IPS-11a (cell line): Measurements from ENCODE around the gene ATN1.

Source experiments
- H3K4me3 ChIP-seq: one replicate; pipeline ENCODE4 v1.5.1; 2013; ENCODE audit warnings: low read depth, low read length, control low read depth

ATN1 gene

DNA sequence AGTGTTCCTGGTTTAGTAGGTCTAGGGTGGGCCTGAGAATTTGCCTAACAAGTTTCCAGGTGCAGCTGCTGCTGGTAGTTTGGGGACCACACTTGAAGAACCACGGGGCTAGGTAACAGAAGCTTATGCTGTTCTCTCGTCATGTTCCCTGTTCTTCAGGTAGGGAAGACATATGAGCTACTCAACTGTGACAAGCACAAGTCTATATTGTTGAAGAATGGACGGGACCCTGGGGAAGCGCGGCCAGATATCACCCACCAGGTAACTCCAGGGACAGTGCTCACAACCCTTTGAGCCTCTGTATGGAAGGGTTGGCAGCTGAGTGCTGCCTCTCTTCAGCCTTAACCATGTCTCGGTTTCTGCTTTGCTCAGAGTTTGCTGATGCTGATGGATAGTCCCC lies 46.4 kb downstream of the ATN1 start:
- no peak overlapping the region for H3K4me3 ChIP-seq

- H3K4me3 ChIP-seq = no peak overlapping the region
These were observed 47.7 kb downstream of the ATN1 start for GRCh38 chr12:6975297-6976032.

DNA sequence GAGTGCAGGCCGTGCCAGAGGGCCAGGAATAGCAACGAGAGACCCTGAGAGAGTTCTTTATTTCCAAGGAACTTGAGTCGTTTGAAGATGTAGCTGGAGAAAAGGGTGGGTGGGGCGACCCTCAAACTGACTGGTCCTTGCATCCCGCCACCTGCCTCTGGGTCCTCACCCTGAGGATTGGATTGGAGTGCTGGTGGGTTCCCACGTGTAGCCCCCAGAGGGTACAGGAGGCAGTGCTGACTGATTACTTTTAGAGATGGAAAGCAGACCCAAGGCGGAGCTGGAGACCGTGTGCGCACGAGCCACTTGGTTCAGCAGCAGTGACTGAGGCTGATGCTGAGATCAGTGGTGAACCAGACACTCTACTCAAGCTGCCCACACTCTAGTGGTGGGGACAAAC lies 49.9 kb downstream of the ATN1 start:
- H3K4me3 ChIP-seq = no peak overlapping the region

DNA sequence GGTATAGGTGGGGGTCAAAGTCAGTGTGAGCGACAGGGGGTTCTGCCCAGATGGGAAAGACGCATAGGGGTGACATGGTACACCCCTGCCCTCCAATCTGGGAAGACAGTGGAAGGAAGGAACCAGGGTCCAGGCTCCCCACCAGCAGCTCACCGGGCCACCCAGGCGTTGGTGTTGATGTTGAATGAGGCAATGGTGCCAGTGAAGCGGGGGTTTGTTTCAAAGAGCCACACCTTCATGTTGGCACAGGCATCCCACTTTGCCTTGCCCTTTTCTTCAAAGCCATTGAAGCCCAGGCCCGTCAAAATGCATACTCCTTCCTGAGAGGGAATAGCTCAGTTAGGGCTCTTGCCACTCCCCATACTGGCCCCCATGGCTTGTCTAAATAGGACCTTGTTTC lies 50.4 kb downstream of the ATN1 start:
- H3K4me3 ChIP-seq = no peak overlapping the region

- no peak overlapping the region for H3K4me3 ChIP-seq
These were observed 50.9 kb downstream of the ATN1 start for GRCh38 chr12:6978611-6979011.

DNA sequence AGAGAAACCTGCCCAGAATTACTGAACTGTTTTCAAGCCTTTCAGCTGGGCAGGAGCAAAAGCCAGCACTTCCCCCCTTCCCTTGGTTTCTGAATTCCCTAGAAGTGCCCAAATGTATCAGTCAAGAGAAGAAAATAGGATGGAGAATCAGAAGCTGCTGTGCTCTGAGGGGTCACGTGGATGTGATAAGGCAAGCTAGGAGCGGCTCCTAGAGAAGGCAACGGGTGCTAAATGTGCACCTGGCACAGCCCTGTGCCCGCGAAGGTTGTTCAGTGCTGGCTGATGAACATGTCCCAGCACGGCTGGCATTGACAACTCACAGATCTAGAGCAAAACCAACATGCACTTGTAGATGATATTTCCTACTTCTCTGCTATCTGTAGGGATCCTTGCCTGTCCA lies 51.3 kb downstream of the ATN1 start:
- H3K4me3 ChIP-seq = no peak overlapping the region

DNA sequence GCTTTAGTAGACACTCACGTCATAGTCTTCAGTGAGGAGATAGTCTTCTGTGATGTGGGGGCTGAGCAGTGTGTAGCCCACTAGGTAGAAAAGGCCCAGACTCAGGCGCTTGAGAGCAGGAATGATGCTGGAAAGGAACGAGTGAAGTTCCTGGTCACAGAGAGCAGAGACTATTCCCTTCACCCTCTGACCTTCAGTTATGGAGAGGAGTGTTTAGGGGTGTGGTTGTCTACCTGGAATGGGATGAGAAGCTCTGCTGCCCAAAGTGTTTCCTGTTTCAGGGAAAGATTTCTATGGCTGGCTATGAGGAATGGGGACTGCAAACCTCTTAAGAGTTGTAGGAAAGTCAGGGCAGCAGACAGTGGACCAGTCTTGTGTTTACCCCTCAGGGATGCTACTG lies 51.7 kb downstream of the ATN1 start:
- no peak overlapping the region for H3K4me3 ChIP-seq

DNA sequence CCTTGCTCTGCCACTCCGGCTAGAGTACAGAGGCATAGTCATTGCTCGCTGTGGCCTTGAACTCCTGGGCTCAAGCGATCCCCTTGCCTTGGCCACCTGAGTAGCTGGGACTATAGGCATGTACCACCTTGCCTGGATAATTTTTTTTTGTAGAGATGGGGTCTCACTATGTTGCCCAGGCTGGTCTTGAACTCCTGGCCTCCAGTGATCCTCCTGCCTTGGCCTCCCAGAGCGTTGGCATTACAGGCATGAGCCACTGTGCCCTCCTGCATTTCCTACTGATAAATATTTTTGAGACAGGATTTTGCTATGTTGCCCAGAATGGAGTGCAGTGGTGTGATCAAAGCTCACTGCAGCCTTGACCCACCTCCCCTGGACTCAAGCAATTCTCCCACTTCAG lies 52.3 kb downstream of the ATN1 start:
- no peak overlapping the region for H3K4me3 ChIP-seq

GRCh38 chr12:6980740-6981139 lies 53.0 kb downstream of the ATN1 start:
- no peak overlapping the region for H3K4me3 ChIP-seq

DNA sequence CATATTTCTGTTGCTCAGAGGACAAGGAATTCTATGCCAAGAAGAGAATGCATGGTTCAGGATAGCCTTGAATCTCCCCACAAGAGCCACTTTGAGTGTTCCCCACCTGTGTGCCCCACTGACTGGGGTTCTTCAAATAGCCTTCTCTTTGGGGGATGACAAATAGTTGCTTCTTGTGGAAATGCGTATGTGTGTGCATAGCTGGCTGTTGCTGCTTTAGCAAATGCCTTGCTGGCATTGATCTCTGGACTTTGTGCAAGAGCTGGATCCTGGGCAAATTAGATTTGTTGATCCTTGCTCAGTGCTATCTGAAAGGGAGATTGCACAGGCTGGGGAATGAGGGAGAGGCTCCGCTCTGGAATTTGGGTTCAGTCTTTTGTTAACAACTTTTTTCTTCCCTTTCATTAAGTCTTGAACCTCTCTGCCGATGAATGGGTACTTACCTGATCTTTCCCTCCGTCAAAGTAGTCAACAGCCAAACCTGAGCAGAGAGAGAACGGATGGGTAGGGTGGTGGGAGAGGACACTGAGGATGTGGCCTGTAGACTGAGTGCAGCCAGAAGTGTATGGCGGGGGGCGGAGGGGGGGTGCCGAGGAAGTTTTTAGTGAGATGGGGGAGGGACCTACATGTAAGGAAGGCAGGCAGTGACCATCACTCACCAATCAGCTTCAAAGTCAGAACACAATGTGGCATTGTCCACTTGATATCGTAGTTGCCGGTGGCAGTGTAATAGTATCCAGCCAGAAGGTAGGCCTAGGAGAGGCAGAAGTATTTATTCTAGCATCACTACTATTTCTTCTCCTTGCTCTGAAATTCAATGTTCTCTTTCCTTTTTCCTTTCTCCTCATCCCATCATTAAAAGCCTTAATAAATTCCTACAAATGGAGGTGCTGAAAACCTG lies 53.6 kb downstream of the ATN1 start:
- H3K4me3 ChIP-seq = no peak overlapping the region

DNA sequence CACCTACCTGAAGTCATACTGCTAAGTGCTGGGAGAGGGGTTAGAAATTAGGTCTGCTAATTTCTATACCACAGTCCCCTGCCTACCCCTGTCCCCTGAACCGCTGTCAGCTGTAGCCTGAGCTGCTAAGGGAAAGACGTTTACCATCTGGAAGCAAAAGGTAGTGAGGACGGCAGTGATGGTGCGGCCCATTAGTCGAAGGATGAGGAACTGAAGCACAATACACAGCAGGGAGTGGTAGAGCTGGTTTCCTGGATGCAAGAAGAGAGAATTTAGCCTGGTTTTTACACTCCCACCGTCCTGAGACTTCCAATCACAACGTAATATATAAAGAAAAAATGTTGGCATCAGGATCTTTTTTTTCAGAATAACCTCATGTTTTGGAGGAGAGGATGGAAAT lies 54.8 kb downstream of the ATN1 start:
- no peak overlapping the region for H3K4me3 ChIP-seq

DNA sequence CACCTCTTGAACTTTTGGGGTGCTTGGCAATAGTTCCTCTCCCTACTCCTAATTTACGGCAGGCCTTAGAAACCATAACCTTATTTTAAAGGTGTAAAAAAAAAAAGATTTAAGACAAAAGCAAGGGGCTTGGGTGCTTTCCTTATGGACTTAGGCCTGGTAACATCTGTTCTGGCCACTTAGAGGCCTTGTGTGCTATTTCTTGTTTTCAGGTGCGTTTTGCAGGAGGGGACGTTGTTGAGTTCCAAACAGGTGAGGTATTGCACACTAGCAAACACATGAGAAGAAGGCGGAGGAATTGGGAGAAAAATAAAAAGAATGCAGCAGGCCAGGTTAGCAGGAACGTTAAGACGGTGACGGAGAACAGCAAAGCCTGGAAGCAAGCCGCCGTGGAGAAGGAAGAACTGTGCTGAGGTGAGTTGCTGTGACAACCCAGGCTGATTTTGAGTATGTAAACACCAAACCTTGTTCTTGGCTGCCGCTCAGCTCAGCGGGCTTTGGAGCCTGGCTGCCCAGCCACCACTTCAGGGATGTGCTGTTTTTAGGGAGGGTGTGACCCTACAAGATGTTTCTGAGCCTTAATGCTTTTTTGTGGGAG lies 60.3 kb downstream of the ATN1 start:
- H3K4me3 ChIP-seq = no peak overlapping the region
